Measurements from ENCODE around the gene SCAMP5.

DNA sequence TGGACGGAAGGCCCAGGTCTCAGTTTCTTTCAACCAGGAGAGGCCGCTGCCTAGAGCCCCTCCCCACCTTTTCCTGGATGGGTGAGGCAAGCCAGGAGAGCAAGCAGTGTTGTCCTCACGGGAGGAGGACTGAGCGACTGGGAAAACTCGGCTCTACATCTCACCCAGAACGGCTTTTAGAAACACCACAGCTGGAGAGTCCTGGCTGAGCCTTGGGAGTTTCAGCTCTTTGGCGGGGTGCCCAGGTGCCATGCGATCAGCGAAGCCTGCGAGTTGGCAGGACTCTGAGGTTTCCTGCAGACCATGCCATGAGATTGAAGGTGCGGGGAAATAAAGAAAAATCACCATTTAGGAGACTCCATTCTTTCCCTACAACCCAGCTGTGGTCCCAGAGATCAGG, 54.0 kb downstream of the SCAMP5 start:
- TF ChIP-seq, protein P1, sequence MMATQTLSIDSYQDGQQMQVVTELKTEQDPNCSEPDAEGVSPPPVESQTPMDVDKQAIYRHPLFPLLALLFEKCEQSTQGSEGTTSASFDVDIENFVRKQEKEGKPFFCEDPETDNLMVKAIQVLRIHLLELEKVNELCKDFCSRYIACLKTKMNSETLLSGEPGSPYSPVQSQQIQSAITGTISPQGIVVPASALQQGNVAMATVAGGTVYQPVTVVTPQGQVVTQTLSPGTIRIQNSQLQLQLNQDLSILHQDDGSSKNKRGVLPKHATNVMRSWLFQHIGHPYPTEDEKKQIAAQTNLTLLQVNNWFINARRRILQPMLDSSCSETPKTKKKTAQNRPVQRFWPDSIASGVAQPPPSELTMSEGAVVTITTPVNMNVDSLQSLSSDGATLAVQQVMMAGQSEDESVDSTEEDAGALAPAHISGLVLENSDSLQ (IDR thresholded peaks at IDR 0.05): no peak
- TF ChIP-seq SUZ12 (IDR thresholded peaks at IDR 0.05) (no peak), FOXM1 (IDR thresholded peaks at IDR 0.05; ENCODE audit: borderline replicate concordance) (no peak), L3MBTL2 (conservative IDR thresholded peaks at IDR 0.05) (no peak)
